HEK293 (cell line): ENCODE results near the gene PAEP.

ENCODE experiments used
- BCL11A ChIP-seq: fragments of 450-650 bp; formaldehyde crosslinking; IDR thresholded peaks from 2 replicates; pipeline ENCODE4 v1.5.1; 2016; ENCODE audit warnings: low read depth, missing biosample characterization, missing genetic modification characterization
- KLF1 ChIP-seq: fragments of 450-650 bp; formaldehyde crosslinking; IDR thresholded peaks from 2 replicates; pipeline ENCODE4 v1.5.1; 2016; ENCODE audit warnings: missing biosample characterization, missing genetic modification characterization
- ZNF274 ChIP-seq, 2 experiments: fragments of 200-500 bp in 1 of 2; fragments of 450-650 bp in 1 of 2; sonication (Bioruptor generic) in 1 of 2; formaldehyde crosslinking in 1 of 2; IDR thresholded peaks; 2 replicates each; pipeline versions ENCODE4 v1.5.1 to v1.6.1; 2014 to 2016; ENCODE audit warnings: borderline replicate concordance in 1 of 2, inconsistent platforms in 1 of 2, low read length in 1 of 2, missing biosample characterization in 1 of 2, missing genetic modification characterization in 1 of 2
- ZNF510 ChIP-seq: fragments of 450-650 bp; formaldehyde crosslinking; IDR thresholded peaks from 2 replicates; pipeline ENCODE4 v1.5.1; 2018; ENCODE audit warnings: mild to moderate bottlenecking, missing genetic modification characterization, missing biosample characterization; ENCODE audit not compliant: insufficient replicate concordance
- ZNF530 ChIP-seq: fragments of 450-650 bp; formaldehyde crosslinking; IDR thresholded peaks from 2 replicates; pipeline ENCODE4 v1.5.1; 2016; ENCODE audit warnings: low read depth, missing biosample characterization, missing genetic modification characterization
- ZNF624 ChIP-seq: fragments of 450-650 bp; formaldehyde crosslinking; IDR thresholded peaks from 2 replicates; pipeline ENCODE4 v1.5.1; 2017; ENCODE audit warnings: missing biosample characterization, missing genetic modification characterization
- ZNF677 ChIP-seq: fragments of 450-650 bp; IDR thresholded peaks from 2 replicates; pipeline ENCODE4 v1.5.0; 2018; ENCODE audit warnings: missing biosample characterization, mild to moderate bottlenecking, missing genetic modification characterization, moderate library complexity
- ZNF830 ChIP-seq: fragments of 450-650 bp; IDR thresholded peaks from 2 replicates; pipeline ENCODE4 v1.5.0; 2018; ENCODE audit warnings: missing biosample characterization, missing genetic modification characterization, low read depth, mild to moderate bottlenecking, moderate library complexity
- ZSCAN23 ChIP-seq: fragments of 450-650 bp; formaldehyde crosslinking; IDR thresholded peaks from 2 replicates; pipeline ENCODE4 v1.5.1; 2016; ENCODE audit warnings: missing biosample characterization, missing genetic modification characterization
- TF ChIP-seq, protein P1 (sequence below): fragments of 450-650 bp; formaldehyde crosslinking; IDR thresholded peaks from 2 replicates; pipeline ENCODE4 v1.5.1; 2016; ENCODE audit warnings: missing biosample characterization, missing genetic modification characterization
- TF ChIP-seq, protein P2 (sequence below): fragments of 450-650 bp; formaldehyde crosslinking; IDR thresholded peaks from 2 replicates; pipeline ENCODE4 v1.5.1; 2016; ENCODE audit warnings: missing biosample characterization, missing genetic modification characterization
- TF ChIP-seq, protein P3 (sequence below): fragments of 450-650 bp; formaldehyde crosslinking; IDR thresholded peaks from 2 replicates; pipeline ENCODE4 v1.5.1; 2016; ENCODE audit warnings: missing biosample characterization, missing genetic modification characterization
- TF ChIP-seq, protein P4 (sequence below): fragments of 450-650 bp; formaldehyde crosslinking; IDR thresholded peaks from 2 replicates; pipeline ENCODE4 v1.5.1; 2016; ENCODE audit warnings: missing biosample characterization, missing genetic modification characterization, low read depth
- TF ChIP-seq, protein P5 (sequence below): fragments of 450-650 bp; formaldehyde crosslinking; optimal IDR thresholded peaks from 2 replicates; pipeline ENCODE3; 2016; ENCODE audit warnings: missing biosample characterization, mild to moderate bottlenecking, missing genetic modification characterization

DNA sequence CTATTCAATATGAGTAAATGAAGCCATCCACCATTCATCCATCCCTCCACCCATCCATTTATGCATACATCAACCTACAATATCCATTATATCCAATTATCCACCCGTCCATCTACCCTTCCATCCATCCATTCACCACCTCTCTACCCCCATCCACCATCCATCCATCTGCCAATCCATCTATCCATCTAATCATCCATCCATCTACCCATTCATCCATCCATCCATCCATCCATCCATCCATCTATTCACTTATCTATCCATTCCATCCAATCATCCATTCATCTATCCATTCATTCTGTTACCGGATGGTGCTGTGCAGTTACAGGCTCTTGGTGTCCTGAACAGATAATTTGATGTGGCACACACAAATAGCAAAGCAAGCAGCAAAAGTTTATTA is 10.7 kb downstream of the PAEP start:
- no peak for TF ChIP-seq ZNF830 (tag by site-specific recombination)
- TF ChIP-seq, protein P1, sequence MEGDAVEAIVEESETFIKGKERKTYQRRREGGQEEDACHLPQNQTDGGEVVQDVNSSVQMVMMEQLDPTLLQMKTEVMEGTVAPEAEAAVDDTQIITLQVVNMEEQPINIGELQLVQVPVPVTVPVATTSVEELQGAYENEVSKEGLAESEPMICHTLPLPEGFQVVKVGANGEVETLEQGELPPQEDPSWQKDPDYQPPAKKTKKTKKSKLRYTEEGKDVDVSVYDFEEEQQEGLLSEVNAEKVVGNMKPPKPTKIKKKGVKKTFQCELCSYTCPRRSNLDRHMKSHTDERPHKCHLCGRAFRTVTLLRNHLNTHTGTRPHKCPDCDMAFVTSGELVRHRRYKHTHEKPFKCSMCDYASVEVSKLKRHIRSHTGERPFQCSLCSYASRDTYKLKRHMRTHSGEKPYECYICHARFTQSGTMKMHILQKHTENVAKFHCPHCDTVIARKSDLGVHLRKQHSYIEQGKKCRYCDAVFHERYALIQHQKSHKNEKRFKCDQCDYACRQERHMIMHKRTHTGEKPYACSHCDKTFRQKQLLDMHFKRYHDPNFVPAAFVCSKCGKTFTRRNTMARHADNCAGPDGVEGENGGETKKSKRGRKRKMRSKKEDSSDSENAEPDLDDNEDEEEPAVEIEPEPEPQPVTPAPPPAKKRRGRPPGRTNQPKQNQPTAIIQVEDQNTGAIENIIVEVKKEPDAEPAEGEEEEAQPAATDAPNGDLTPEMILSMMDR (tag by site-specific recombination) = no peak
- TF ChIP-seq ZNF624 = no peak
- TF ChIP-seq, protein P2, sequence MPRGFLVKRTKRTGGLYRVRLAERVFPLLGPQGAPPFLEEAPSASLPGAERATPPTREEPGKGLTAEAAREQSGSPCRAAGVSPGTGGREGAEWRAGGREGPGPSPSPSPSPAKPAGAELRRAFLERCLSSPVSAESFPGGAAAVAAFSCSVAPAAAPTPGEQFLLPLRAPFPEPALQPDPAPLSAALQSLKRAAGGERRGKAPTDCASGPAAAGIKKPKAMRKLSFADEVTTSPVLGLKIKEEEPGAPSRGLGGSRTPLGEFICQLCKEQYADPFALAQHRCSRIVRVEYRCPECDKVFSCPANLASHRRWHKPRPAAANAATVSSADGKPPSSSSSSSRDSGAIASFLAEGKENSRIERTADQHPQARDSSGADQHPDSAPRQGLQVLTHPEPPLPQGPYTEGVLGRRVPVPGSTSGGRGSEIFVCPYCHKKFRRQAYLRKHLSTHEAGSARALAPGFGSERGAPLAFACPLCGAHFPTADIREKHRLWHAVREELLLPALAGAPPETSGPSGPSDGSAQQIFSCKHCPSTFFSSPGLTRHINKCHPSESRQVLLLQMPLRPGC = no peak
- TF ChIP-seq KLF1 (tag by site-specific recombination) = no peak
- no peak for TF ChIP-seq ZNF274 (IDR thresholded peaks at IDR 0.05; ENCODE audit: low read length)
- TF ChIP-seq ZNF274 (tag by site-specific recombination; IDR thresholded peaks at IDR 0.05; ENCODE audit: borderline replicate concordance) = no peak
- TF ChIP-seq, protein P3, sequence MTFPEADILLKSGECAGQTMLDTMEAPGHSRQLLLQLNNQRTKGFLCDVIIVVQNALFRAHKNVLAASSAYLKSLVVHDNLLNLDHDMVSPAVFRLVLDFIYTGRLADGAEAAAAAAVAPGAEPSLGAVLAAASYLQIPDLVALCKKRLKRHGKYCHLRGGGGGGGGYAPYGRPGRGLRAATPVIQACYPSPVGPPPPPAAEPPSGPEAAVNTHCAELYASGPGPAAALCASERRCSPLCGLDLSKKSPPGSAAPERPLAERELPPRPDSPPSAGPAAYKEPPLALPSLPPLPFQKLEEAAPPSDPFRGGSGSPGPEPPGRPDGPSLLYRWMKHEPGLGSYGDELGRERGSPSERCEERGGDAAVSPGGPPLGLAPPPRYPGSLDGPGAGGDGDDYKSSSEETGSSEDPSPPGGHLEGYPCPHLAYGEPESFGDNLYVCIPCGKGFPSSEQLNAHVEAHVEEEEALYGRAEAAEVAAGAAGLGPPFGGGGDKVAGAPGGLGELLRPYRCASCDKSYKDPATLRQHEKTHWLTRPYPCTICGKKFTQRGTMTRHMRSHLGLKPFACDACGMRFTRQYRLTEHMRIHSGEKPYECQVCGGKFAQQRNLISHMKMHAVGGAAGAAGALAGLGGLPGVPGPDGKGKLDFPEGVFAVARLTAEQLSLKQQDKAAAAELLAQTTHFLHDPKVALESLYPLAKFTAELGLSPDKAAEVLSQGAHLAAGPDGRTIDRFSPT = no peak
- no peak for TF ChIP-seq ZNF677
- TF ChIP-seq, protein P4, sequence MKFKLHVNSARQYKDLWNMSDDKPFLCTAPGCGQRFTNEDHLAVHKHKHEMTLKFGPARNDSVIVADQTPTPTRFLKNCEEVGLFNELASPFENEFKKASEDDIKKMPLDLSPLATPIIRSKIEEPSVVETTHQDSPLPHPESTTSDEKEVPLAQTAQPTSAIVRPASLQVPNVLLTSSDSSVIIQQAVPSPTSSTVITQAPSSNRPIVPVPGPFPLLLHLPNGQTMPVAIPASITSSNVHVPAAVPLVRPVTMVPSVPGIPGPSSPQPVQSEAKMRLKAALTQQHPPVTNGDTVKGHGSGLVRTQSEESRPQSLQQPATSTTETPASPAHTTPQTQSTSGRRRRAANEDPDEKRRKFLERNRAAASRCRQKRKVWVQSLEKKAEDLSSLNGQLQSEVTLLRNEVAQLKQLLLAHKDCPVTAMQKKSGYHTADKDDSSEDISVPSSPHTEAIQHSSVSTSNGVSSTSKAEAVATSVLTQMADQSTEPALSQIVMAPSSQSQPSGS (tag by site-specific recombination) = no peak
- no peak for TF ChIP-seq ZNF510 (tag by site-specific recombination)
- no peak for TF ChIP-seq ZSCAN23 (tag by site-specific recombination)
- TF ChIP-seq BCL11A (tag by site-specific recombination) = no peak
- no peak for TF ChIP-seq ZNF530 (tag by site-specific recombination)
- TF ChIP-seq, protein P5, sequence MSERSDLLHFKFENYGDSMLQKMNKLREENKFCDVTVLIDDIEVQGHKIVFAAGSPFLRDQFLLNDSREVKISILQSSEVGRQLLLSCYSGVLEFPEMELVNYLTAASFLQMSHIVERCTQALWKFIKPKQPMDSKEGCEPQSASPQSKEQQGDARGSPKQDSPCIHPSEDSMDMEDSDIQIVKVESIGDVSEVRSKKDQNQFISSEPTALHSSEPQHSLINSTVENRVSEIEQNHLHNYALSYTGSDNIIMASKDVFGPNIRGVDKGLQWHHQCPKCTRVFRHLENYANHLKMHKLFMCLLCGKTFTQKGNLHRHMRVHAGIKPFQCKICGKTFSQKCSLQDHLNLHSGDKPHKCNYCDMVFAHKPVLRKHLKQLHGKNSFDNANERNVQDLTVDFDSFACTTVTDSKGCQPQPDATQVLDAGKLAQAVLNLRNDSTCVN (tag by site-specific recombination) = no peak
